Measurements from ENCODE around the gene NBDY. TPM values are rescaled to one million over a fixed set of nuclear protein-coding genes. Genes with fewer than 3 reads are reported as not detected.

Gene NBDY
- total RNA-seq, 1 donor from 2014 or later = 53.6 TPM

GRCh38 chrX:56794404-56795230, 65.6 kb downstream of the NBDY start:
- no peak for DNase-seq
- TF ChIP-seq CTCF (IDR thresholded peaks at IDR 0.05; ENCODE audit: partially characterized antibody, unreplicated experiment) = no peak
- peaks cover 11% of the 10 kb centered on the region for H3K9me3 Mint-ChIP-seq (ENCODE audit: unreplicated experiment)
- peaks cover 1% of the 10 kb centered on the region for H3K4me1 Mint-ChIP-seq (ENCODE audit: low read depth, unreplicated experiment)
- no peak overlapping the region for H3K4me3 Mint-ChIP-seq (ENCODE audit: unreplicated experiment)
- H3K36me3 Mint-ChIP-seq (ENCODE audit: unreplicated experiment) = peaks cover 6% of the 10 kb centered on the region
- peaks cover 6% of the 10 kb centered on the region for H3K27me3 Mint-ChIP-seq (ENCODE audit: unreplicated experiment)
- no peak overlapping the region for H3K27ac Mint-ChIP-seq (ENCODE audit: unreplicated experiment)

- peaks cover 6% of the 10 kb centered on the region for H3K27me3 Mint-ChIP-seq (ENCODE audit: unreplicated experiment)
- peaks cover 1% of the 10 kb centered on the region for H3K4me1 Mint-ChIP-seq (ENCODE audit: low read depth, unreplicated experiment)
- DNase-seq = no peak
- TF ChIP-seq CTCF (IDR thresholded peaks at IDR 0.05; ENCODE audit: partially characterized antibody, unreplicated experiment) = no peak
- peaks cover 11% of the 10 kb centered on the region for H3K9me3 Mint-ChIP-seq (ENCODE audit: unreplicated experiment)
- no peaks in the 10 kb centered on the region for H3K36me3 Mint-ChIP-seq (ENCODE audit: unreplicated experiment)
- H3K4me3 Mint-ChIP-seq (ENCODE audit: unreplicated experiment) = no peak overlapping the region
- H3K27ac Mint-ChIP-seq (ENCODE audit: unreplicated experiment) = no peak overlapping the region
Measured at GRCh38 chrX:56795309-56795868, 66.3 kb downstream of the NBDY start.

- Mint-ChIP-seq H3K4me3 (ENCODE audit: unreplicated experiment) (no peak overlapping the region), H3K27ac (ENCODE audit: unreplicated experiment) (no peak overlapping the region), H3K4me1 (ENCODE audit: low read depth, unreplicated experiment) (peaks cover 1% of the 10 kb centered on the region), H3K36me3 (ENCODE audit: unreplicated experiment) (no peaks in the 10 kb centered on the region), H3K9me3 (ENCODE audit: unreplicated experiment) (peaks cover 11% of the 10 kb centered on the region), H3K27me3 (ENCODE audit: unreplicated experiment) (peaks cover 5% of the 10 kb centered on the region)
- DNase-seq = no peak
- no peak for TF ChIP-seq CTCF (IDR thresholded peaks at IDR 0.05; ENCODE audit: partially characterized antibody, unreplicated experiment)
Measured at GRCh38 chrX:56796641-56797395, 67.8 kb downstream of the NBDY start.

GRCh38 chrX:56797574-56798338, 68.7 kb downstream of the NBDY start:
- Mint-ChIP-seq H3K27ac (ENCODE audit: unreplicated experiment) (no peak overlapping the region), H3K9me3 (ENCODE audit: unreplicated experiment) (peaks cover 10% of the 10 kb centered on the region), H3K36me3 (ENCODE audit: unreplicated experiment) (no peaks in the 10 kb centered on the region), H3K4me1 (ENCODE audit: low read depth, unreplicated experiment) (peaks cover 1% of the 10 kb centered on the region), H3K27me3 (ENCODE audit: unreplicated experiment) (peaks cover 5% of the 10 kb centered on the region), H3K4me3 (ENCODE audit: unreplicated experiment) (no peak overlapping the region)
- no peak for TF ChIP-seq CTCF (IDR thresholded peaks at IDR 0.05; ENCODE audit: partially characterized antibody, unreplicated experiment)
- no peak for DNase-seq

All from glutamatergic neuron (in vitro differentiated cells).